HEK293T (cell line): ENCODE measurements around the gene HRC.

ENCODE experiments used
- BHLHE40 ChIP-seq: fragments of 450-650 bp; IDR thresholded peaks from 2 replicates; pipeline ENCODE4 v1.6.1; 2016; ENCODE audit warnings: mild to moderate bottlenecking, moderate library complexity, borderline replicate concordance
- FOXK2 ChIP-seq: fragments of 450-650 bp; IDR thresholded peaks from 2 replicates; pipeline ENCODE4 v1.6.1; 2016; ENCODE audit warnings: mild to moderate bottlenecking
- HDGF ChIP-seq: fragments of 450-650 bp; IDR thresholded peaks from 2 replicates; pipeline ENCODE4 v1.6.1; 2017; ENCODE audit warnings: antibody characterized with exemption, borderline replicate concordance
- SP1 ChIP-seq: fragments of 450-650 bp; IDR thresholded peaks from 2 replicates; pipeline ENCODE4 v1.6.1; 2017
- ZNF384 ChIP-seq: fragments of 450-650 bp; IDR thresholded peaks from 2 replicates; pipeline ENCODE4 v1.6.1; 2016

- TF ChIP-seq HDGF (no peak), ZNF384 (no peak), SP1 (no peak), FOXK2 (no peak), BHLHE40 (no peak)
These were observed 46.1 kb downstream of the HRC start for GRCh38 chr19:49109051-49109450.
